ENCODE data around the gene EFHD2. TPM values are rescaled to one million over a fixed set of nuclear protein-coding genes. Genes with fewer than 3 reads are reported as not detected.

EFHD2 gene
- total RNA-seq, 1 experiment from 2014 or later: 69.7 TPM

DNA sequence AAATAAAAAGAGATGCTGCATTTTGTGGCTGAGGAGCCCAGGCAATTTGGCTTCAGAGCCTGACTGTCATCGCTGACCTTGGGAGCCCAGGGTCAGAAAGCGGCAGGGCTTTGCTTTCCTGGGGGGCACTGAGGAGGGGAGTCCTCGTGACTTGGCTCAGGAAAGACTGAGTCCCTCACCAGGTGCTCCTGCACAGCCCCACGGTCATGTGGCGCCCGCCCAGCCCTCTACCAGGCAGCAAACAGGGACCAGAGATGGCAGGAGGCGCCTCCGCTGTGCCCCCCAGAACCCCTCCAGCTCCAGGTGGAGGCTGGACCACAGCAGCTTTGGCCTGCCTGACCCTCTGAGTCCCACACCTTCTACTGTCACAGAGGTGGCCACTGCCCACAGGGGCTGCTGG is 13.2 kb downstream of the EFHD2 start:
- Histone ChIP-seq H3K27me3 (ENCODE audit: insufficient read depth, low read length) (no peaks in the 10 kb centered on the region), H3K9me3 (ENCODE audit: control insufficient read depth in 1 of 2, insufficient read depth in 1 of 2, low read depth in 1 of 2, low read length in 2 of 2) (no peaks in the 10 kb centered on the region), H4K20me1 (ENCODE audit: insufficient read depth) (peaks cover 10% of the 10 kb centered on the region; the same call in 1 of the 2 replicates), H3K9ac (ENCODE audit: low read length) (no peak overlapping the region), H3K36me3 (ENCODE audit: control insufficient read depth in 1 of 2, insufficient read depth in 2 of 2, low read length in 2 of 2) (peaks cover 0 to 13% of the 10 kb centered on the region in 2 experiments; a peak in 1 of 4 replicates), H3K4me1 (ENCODE audit: control insufficient read depth in 1 of 2, insufficient read depth in 2 of 2, low read length in 2 of 2) (peaks cover 7 to 64% of the 10 kb centered on the region in 2 experiments; a peak in 3 of 4 replicates), H2AFZ (ENCODE audit: low read depth, low read length, poor library complexity, severe bottlenecking) (no peak overlapping the region), H3K79me2 (ENCODE audit: insufficient read depth, low read length) (peaks cover 64% of the 10 kb centered on the region), H3K4me3 (replicated peaks in 1 of 2; ENCODE audit: low read depth in 1 of 2, low read length in 2 of 2) (no peak overlapping the region), H3K27ac (ENCODE audit: low read depth, low read length) (no peak overlapping the region), H3K4me2 (ENCODE audit: low read length) (no peak overlapping the region), H3K9me2 (ENCODE audit: insufficient read depth) (no peaks in the 10 kb centered on the region)
- POLR2A ChIA-PET: interaction anchor here (1.8 kb wide), 1 partner anchor 9 kb away, joined by 3 read pairs; no protein-coding TSS in a partner anchor
- ATAC-seq: no peak
- no peak for TF ChIP-seq CBX3 (IDR thresholded peaks at IDR 0.05; ENCODE audit: low read depth)
- no peak for TF ChIP-seq ZNF274 (IDR thresholded peaks at IDR 0.05; ENCODE audit: low read depth, low read length)
- no peak for TF ChIP-seq FOSL1 (IDR thresholded peaks at IDR 0.05; ENCODE audit: low read depth)
- TF ChIP-seq, protein P1, sequence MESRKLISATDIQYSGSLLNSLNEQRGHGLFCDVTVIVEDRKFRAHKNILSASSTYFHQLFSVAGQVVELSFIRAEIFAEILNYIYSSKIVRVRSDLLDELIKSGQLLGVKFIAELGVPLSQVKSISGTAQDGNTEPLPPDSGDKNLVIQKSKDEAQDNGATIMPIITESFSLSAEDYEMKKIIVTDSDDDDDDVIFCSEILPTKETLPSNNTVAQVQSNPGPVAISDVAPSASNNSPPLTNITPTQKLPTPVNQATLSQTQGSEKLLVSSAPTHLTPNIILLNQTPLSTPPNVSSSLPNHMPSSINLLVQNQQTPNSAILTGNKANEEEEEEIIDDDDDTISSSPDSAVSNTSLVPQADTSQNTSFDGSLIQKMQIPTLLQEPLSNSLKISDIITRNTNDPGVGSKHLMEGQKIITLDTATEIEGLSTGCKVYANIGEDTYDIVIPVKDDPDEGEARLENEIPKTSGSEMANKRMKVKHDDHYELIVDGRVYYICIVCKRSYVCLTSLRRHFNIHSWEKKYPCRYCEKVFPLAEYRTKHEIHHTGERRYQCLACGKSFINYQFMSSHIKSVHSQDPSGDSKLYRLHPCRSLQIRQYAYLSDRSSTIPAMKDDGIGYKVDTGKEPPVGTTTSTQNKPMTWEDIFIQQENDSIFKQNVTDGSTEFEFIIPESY (IDR thresholded peaks at IDR 0.05; ENCODE audit: extremely low read depth, insufficient replicate concordance, low read length): no peak
- no peak for TF ChIP-seq TCF7L2 (IDR thresholded peaks at IDR 0.05; ENCODE audit: borderline replicate concordance, extremely low read depth, insufficient read depth, insufficient read length)
- no peak for TF ChIP-seq ZFX (IDR thresholded peaks at IDR 0.05)
- TF ChIP-seq POLR2AphosphoS5 (IDR thresholded peaks at IDR 0.05; ENCODE audit: low read depth, low read length): no peak
- TF ChIP-seq CEBPB (IDR thresholded peaks at IDR 0.05; ENCODE audit: low read depth): no peak
- TF ChIP-seq RAD21 (IDR thresholded peaks at IDR 0.05; ENCODE audit: low read depth): no peak
- TF ChIP-seq EGR1 (IDR thresholded peaks at IDR 0.05; ENCODE audit: low read depth): no peak
- TF ChIP-seq EZH2 (IDR thresholded peaks at IDR 0.05): no peak
- no peak for TF ChIP-seq YY1 (IDR thresholded peaks at IDR 0.05; ENCODE audit: extremely low read depth, insufficient replicate concordance, low read depth, low read length)
- TF ChIP-seq ELF1 (IDR thresholded peaks at IDR 0.05; ENCODE audit: borderline replicate concordance, low read depth): no peak
- TF ChIP-seq SRF (IDR thresholded peaks at IDR 0.05; ENCODE audit: low read depth): no peak
- TF ChIP-seq SP1 (IDR thresholded peaks at IDR 0.05; ENCODE audit: low read depth): no peak
- TF ChIP-seq EZH2phosphoT487 (IDR thresholded peaks at IDR 0.05; ENCODE audit: borderline replicate concordance): no peak
- TF ChIP-seq CTCF (IDR thresholded peaks at IDR 0.05 in 2 of 3, conservative IDR thresholded peaks at IDR 0.05 in 1 of 3; ENCODE audit: borderline replicate concordance in 1 of 3, insufficient read depth in 1 of 3, low read depth in 2 of 3, low read length in 2 of 3): no peak
- TF ChIP-seq SIN3A (IDR thresholded peaks at IDR 0.05; ENCODE audit: low read depth): no peak
- TF ChIP-seq, protein P2, sequence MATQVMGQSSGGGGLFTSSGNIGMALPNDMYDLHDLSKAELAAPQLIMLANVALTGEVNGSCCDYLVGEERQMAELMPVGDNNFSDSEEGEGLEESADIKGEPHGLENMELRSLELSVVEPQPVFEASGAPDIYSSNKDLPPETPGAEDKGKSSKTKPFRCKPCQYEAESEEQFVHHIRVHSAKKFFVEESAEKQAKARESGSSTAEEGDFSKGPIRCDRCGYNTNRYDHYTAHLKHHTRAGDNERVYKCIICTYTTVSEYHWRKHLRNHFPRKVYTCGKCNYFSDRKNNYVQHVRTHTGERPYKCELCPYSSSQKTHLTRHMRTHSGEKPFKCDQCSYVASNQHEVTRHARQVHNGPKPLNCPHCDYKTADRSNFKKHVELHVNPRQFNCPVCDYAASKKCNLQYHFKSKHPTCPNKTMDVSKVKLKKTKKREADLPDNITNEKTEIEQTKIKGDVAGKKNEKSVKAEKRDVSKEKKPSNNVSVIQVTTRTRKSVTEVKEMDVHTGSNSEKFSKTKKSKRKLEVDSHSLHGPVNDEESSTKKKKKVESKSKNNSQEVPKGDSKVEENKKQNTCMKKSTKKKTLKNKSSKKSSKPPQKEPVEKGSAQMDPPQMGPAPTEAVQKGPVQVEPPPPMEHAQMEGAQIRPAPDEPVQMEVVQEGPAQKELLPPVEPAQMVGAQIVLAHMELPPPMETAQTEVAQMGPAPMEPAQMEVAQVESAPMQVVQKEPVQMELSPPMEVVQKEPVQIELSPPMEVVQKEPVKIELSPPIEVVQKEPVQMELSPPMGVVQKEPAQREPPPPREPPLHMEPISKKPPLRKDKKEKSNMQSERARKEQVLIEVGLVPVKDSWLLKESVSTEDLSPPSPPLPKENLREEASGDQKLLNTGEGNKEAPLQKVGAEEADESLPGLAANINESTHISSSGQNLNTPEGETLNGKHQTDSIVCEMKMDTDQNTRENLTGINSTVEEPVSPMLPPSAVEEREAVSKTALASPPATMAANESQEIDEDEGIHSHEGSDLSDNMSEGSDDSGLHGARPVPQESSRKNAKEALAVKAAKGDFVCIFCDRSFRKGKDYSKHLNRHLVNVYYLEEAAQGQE (IDR thresholded peaks at IDR 0.05; ENCODE audit: low read depth): no peak
- RAD21 ChIA-PET (ENCODE audit: low non-redundant PET in 1 of 2, low total read pairs in 2 of 2, uncharacterized antibody in 2 of 2, unreplicated experiment in 2 of 2): no interaction called here
- DNase-seq (ENCODE audit: low read depth, low spot score): no peak
- intact Hi-C loops (cut with micrococcal nuclease): no loop called here
- CTCF ChIA-PET: no interaction called here
- no TSS peak for BruUV-seq (replicated peaks)

Data from HCT116 (cell line).